Panc1 (cell line): Measurements from ENCODE around the gene LSS. TPM values are rescaled to one million over a fixed set of nuclear protein-coding genes. Genes with fewer than 3 reads are reported as not detected.

Experiments
- ATAC-seq: fragments of 200-7000 bp; cut with Tn5 transposase; 2 replicates; pipeline ENCODE4 v1.9.1; 2020; ENCODE audit warnings: mild to moderate bottlenecking, moderate library complexity
- BruUV-seq: library from RNA; stranded (reverse); fragments of 400-500 nt; replicated peaks from 2 replicates; lab custom pipeline; 2021; lab: Mats Ljungman, UMichigan
- CTCF ChIA-PET: fragments of 300-600 bp; sonication (Branson Sonifier 250); formaldehyde crosslinking; loops from one replicate; lab custom pipeline; 2022; ENCODE audit warnings: antibody characterized with exemption; lab: Charles Lee
- POLR2A ChIA-PET: fragments of 300-600 bp; sonication (Branson Sonifier 250); formaldehyde crosslinking; loops from one replicate; lab custom pipeline; 2022; ENCODE audit warnings: antibody characterized with exemption; lab: Charles Lee
- DNase-seq: peaks from one replicate; pipeline ENCODE4 v3.0.0-alpha.2; 2010; ENCODE audit warnings: low read depth, low spot score
- H3K27ac ChIP-seq: 2 replicates; pipeline ENCODE4 v1.5.1; 2011; ENCODE audit warnings: mild to moderate bottlenecking, low read length, inconsistent platforms
- H3K27me3 ChIP-seq: fragments of 200-500 bp; sonication (Bioruptor generic); 2 replicates; pipeline ENCODE4 v1.6.0; 2014; ENCODE audit warnings: low read length, inconsistent platforms; ENCODE audit not compliant: control insufficient read depth, insufficient read depth
- H3K36me3 ChIP-seq: fragments of 200-500 bp; sonication (Bioruptor generic); 2 replicates; pipeline ENCODE4 v1.5.1; 2014; ENCODE audit warnings: inconsistent platforms, mild to moderate bottlenecking, low read length, moderate library complexity; ENCODE audit not compliant: control insufficient read depth, insufficient read depth
- H3K4me1 ChIP-seq: 2 replicates; pipeline ENCODE4 v1.5.1; 2011; ENCODE audit warnings: inconsistent platforms, mild to moderate bottlenecking, low read length, moderate library complexity; ENCODE audit not compliant: control insufficient read depth, insufficient read depth
- H3K4me3 ChIP-seq, 2 experiments: 2 replicates each; pipeline ENCODE4 v1.5.1; 2011 to 2012; ENCODE audit warnings: low read depth in 2 of 2, low read length in 2 of 2, mild to moderate bottlenecking in 2 of 2, inconsistent platforms in 1 of 2, moderate library complexity in 1 of 2
- H3K9me3 ChIP-seq: fragments of 200-500 bp; sonication (Bioruptor generic); 2 replicates; pipeline ENCODE4 v1.5.1; 2014; ENCODE audit warnings: low read depth, mild to moderate bottlenecking, inconsistent platforms, low read length, moderate library complexity; ENCODE audit not compliant: control insufficient read depth, insufficient read depth
- CTCF ChIP-seq: fragments of 450-650 bp; IDR thresholded peaks from 2 replicates; pipeline ENCODE4 v1.5.1; 2017; ENCODE audit warnings: mild to moderate bottlenecking
- POLR2AphosphoS5 ChIP-seq: IDR thresholded peaks from 2 replicates; pipeline ENCODE4 v1.6.1; 2012; ENCODE audit warnings: mild to moderate bottlenecking, low read depth, low read length, moderate library complexity
- REST ChIP-seq, 2 experiments: IDR thresholded peaks; 2 replicates each; pipeline ENCODE4 v1.6.1; 2011 to 2012; ENCODE audit warnings: low read depth in 2 of 2, control low read depth in 1 of 2, low read length in 1 of 2, mild to moderate bottlenecking in 1 of 2, moderate library complexity in 1 of 2; ENCODE audit not compliant: insufficient read depth in 1 of 2
- SIN3A ChIP-seq: IDR thresholded peaks from 2 replicates; pipeline ENCODE4 v1.6.1; 2012; ENCODE audit warnings: low read depth, mild to moderate bottlenecking, low read length, moderate library complexity, borderline replicate concordance; ENCODE audit not compliant: insufficient read depth
- TCF7L2 ChIP-seq: IDR thresholded peaks from 2 replicates; pipeline ENCODE4 v1.6.1; 2011; ENCODE audit warnings: mild to moderate bottlenecking, low read depth, low read length, inconsistent platforms
- in situ Hi-C: cut with HindIII; loops from 2 replicates; pipeline ENCODE4 v1.10.0; 2016; ENCODE audit warnings: low sequenced_read_pairs, low pct_unique_long_range_greater_than_20kb
- intact Hi-C: fragments of 100-400 bp; cut with micrococcal nuclease; formaldehyde crosslinking; loops from one replicate; pipeline ENCODE4 v1.10.0; 2022; ENCODE audit not compliant: unreplicated experiment
- total RNA-seq: library from RNA; stranded (reverse); gene quantifications from one replicate; pipeline ENCODE4 v1.2.1, GENCODE V29; 2021; ENCODE audit not compliant: unreplicated experiment

The LSS gene
- total RNA-seq, 1 experiment from 2014 or later = 111 TPM

DNA sequence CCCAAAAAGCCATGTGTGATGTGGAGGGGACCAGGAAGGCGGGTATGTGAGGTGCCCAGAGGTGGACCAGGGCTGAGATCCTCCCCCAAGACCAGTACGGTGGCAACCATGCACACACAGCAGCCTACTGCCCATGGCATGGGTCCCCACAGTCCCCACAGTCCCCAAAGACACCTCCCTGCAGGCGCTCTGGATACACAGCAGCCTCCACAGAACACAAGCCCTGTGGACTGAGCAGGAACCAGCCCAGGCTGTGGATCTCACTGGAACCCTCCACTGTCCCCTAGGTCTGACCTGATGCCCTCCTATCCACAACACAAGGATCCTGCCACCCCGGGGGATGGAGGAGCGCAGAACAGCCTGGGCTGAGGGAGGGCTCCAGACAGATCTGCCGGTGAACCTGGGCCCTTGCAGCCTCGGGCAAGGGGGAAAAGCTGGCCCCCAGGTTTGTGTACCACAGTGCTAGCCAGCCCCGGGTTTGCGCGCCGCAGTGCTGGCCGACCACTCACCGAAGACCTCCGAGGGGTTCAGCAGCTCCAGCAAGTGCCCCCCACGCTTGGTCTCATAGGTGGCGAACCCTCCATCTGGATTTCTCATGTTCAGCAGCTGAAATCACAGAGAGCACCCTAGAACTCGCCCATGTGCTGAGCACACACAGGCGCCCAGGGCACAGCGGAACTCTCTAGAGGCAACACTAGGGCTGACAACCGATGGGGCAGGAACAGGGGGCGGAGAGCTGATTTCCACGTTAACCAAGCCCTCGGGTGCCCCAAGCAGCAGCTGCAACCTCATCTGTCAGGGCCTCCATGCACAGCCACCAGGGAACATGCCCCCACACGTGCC, 22.2 kb downstream of the LSS start:
- intact Hi-C loops = no loop called here
- Histone ChIP-seq H3K4me3 (no peak overlapping the region), H3K9me3 (no peaks in the 10 kb centered on the region), H3K36me3 (no peaks in the 10 kb centered on the region; the same call in 1 of the 2 replicates), H3K4me1 (no peaks in the 10 kb centered on the region), H3K27me3 (no peaks in the 10 kb centered on the region), H3K27ac (no peak overlapping the region)
- ChIA-PET CTCF (no interaction called here), POLR2A (no interaction called here)
- no peak for TF ChIP-seq SIN3A
- TF ChIP-seq REST (IDR thresholded peaks at IDR 0.05; ENCODE audit: insufficient read depth in 1 of 2, low read depth in 2 of 2, low read length in 1 of 2) = no peak
- TF ChIP-seq TCF7L2 = no peak
- TF ChIP-seq POLR2AphosphoS5 = no peak
- TF ChIP-seq CTCF = no peak
- in situ Hi-C loops = no loop called here
- BruUV-seq = no TSS peak
- DNase-seq (no peak), ATAC-seq (no peak)

DNA sequence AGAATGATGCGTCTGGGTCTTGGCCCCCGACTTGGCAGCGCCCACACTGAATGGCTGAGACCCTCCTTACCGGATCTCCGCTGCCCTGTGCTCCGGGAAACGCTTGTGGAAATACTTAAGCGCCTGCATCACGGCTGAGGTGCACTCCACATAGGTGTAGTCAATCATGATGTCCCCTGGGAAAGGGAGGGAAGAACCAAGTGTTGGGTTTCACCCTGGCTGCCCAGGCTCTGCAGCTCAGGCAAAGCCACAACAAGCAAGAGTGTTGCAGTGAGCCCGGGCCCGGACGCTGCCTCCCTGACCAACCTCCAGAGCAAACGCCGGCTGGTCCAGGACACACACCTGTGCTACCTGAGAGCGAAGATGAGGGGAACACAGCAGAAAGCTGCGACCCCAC, 22.8 kb downstream of the LSS start:
- DNase-seq (no peak), ATAC-seq (no peak)
- no peaks in the 10 kb centered on the region for H3K4me1 ChIP-seq
- in situ Hi-C loops = no loop called here
- intact Hi-C loops = no loop called here
- no peaks in the 10 kb centered on the region for H3K27me3 ChIP-seq
- ChIA-PET CTCF (no interaction called here), POLR2A (no interaction called here)
- no peaks in the 10 kb centered on the region for H3K9me3 ChIP-seq
- no peak overlapping the region for H3K4me3 ChIP-seq
- no peak overlapping the region for H3K27ac ChIP-seq
- no TSS peak for BruUV-seq
- TF ChIP-seq POLR2AphosphoS5 = no peak
- no peaks in the 10 kb centered on the region; the same call in 1 of the 2 replicates for H3K36me3 ChIP-seq

- no peak overlapping the region for H3K27ac ChIP-seq
- no peak overlapping the region for H3K4me3 ChIP-seq
- in situ Hi-C loops = no loop called here
- H3K36me3 ChIP-seq = peaks cover 3% of the 10 kb centered on the region
- H3K4me1 ChIP-seq = no peaks in the 10 kb centered on the region
- no peak for TF ChIP-seq REST (IDR thresholded peaks at IDR 0.05; ENCODE audit: insufficient read depth in 1 of 2, low read depth in 2 of 2, low read length in 1 of 2)
- TF ChIP-seq CTCF = no peak
- TF ChIP-seq TCF7L2 = no peak
- TF ChIP-seq SIN3A = no peak
- no peak for TF ChIP-seq POLR2AphosphoS5
- H3K27me3 ChIP-seq = no peaks in the 10 kb centered on the region
- ChIA-PET POLR2A (no interaction called here), CTCF (no interaction called here)
- ATAC-seq (no peak), DNase-seq (no peak)
- no TSS peak for BruUV-seq
- intact Hi-C loops = no loop called here
- H3K9me3 ChIP-seq = no peaks in the 10 kb centered on the region
These were observed 23.4 kb downstream of the LSS start for GRCh38 chr21:46205166-46205565.
